ENCODE data around the gene TCF7L2. TPM values are rescaled to one million over a fixed set of nuclear protein-coding genes. Genes with fewer than 3 reads are reported as not detected.

Gene TCF7L2
- total RNA-seq, 2 donors from 2014 or later: 9.1 to 25.7 TPM

DNA sequence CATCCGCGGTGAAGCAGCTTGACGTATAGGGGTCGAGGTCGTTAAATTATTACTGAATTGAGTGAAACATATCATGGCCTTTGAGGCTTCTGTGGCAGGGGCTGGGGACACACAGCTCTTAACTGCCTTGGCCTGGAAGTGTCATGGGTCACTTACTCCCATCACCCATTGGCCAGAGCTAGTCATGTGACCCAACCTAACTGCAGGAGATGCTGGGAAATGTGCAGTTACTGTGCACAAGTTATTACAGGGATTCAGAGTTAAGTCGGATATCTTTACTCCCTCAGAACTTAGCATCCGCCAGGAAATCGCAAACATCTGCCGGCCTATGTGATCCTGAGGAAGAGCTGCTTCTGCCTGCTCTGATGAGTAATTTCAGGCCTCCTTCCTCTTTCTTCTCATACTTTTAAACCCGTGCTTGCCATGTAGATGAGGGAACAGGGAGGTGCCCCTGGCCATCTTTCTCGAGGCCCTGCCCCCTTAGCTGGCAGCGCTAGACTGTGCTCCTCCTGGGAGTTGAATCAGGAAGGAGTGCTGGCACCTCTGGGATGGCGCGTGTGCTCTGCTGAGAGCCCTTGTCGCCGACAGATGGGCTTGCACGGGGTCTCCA, 203.6 kb downstream of the TCF7L2 start:
- DNase-seq: peak in 1 of 4 donors; percentile 40
- no peaks in the 10 kb centered on the region for H3K27me3 ChIP-seq
- intact Hi-C loops (cut with DNase I): no loop called here
- peaks cover 2% of the 10 kb centered on the region for H3K4me1 ChIP-seq
- no peak overlapping the region for H3K4me3 ChIP-seq
- H3K36me3 ChIP-seq (replicated peaks in 1 of 2; ENCODE audit: insufficient read depth in 1 of 2, low read depth in 2 of 2): peaks cover 17 to 23% of the 10 kb centered on the region in 2 donors
- no peak overlapping the region for H3K27ac ChIP-seq
- no peaks in the 10 kb centered on the region for H3K9me3 ChIP-seq
- TF ChIP-seq CTCF (IDR thresholded peaks at IDR 0.05): no peak
- TF ChIP-seq POLR2A (IDR thresholded peaks at IDR 0.05): no peak
- 87 to 90% methylated on average over 17 of the region's 17 CpGs for WGBS, 2 donors
- no peak for ATAC-seq

DNA sequence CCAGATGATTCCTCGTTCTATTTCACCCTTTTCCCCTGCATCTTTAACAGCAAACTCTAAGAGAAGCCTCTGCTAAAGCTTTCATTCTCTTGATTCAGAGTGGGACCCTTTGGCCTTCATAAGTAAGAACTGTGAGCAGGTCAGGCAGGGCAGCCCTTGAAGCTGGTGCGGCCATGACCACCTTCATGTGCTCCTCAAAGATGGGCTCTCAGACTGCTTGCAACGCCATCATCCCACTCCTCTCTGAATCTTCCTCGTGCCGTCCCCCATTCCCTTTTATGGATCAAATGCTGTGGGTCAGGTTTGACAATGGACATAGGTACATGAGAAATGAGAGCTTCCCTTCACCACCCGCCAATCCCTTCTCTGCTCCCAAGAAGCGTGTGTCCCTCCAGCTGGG, 207.4 kb downstream of the TCF7L2 start:
- peaks cover 7 to 23% of the 10 kb centered on the region in 2 donors for H3K36me3 ChIP-seq (replicated peaks in 1 of 2; ENCODE audit: insufficient read depth in 1 of 2, low read depth in 2 of 2)
- intact Hi-C loops (cut with DNase I): no loop called here
- no peak for ATAC-seq
- DNase-seq: no peak
- H3K4me3 ChIP-seq: no peak overlapping the region
- no peaks in the 10 kb centered on the region for H3K9me3 ChIP-seq
- WGBS, 2 donors: 94% methylated on average over 7 of the region's 7 CpGs
- H3K27me3 ChIP-seq: no peaks in the 10 kb centered on the region
- TF ChIP-seq CTCF (IDR thresholded peaks at IDR 0.05): no peak
- TF ChIP-seq POLR2A (IDR thresholded peaks at IDR 0.05): no peak
- H3K4me1 ChIP-seq: peaks cover 7% of the 10 kb centered on the region
- H3K27ac ChIP-seq: peak overlapping the region in 1 of 4 donors; percentile 11

DNA sequence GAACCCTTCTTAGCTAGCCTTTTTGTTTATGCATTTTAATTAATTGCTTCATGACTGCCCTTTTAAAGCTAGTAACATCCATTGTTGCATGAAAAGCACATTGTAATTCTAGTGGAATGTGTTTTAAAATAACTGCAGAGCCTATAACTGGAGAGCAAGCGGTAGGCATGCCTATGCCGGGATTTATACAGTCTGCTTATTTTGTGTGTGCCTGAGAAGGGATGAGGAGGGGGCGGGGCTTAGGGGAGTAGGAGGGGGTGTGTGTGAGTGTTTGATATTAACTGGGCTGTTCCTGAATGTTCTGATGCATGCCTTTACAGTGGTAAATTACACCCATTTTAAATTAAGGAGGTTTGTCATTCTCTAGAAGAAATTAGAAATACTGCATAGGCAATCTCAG, 208.1 kb downstream of the TCF7L2 start:
- ATAC-seq (no peak), DNase-seq (peak in 1 of 4 donors; percentile 23)
- 64 to 66% methylated on average over 3 of the region's 3 CpGs for WGBS, 2 donors
- Histone ChIP-seq H3K36me3 (replicated peaks in 1 of 2; ENCODE audit: insufficient read depth in 1 of 2, low read depth in 2 of 2) (peaks cover 1 to 23% of the 10 kb centered on the region in 2 donors), H3K4me3 (no peak overlapping the region), H3K27ac (peak overlapping the region in 1 of 4 donors; percentile 11), H3K27me3 (no peaks in the 10 kb centered on the region), H3K9me3 (no peaks in the 10 kb centered on the region), H3K4me1 (peaks cover 7% of the 10 kb centered on the region)
- TF ChIP-seq POLR2A (IDR thresholded peaks at IDR 0.05): no peak
- TF ChIP-seq CTCF (IDR thresholded peaks at IDR 0.05): no peak
- intact Hi-C loops (cut with DNase I): no loop called here

DNA sequence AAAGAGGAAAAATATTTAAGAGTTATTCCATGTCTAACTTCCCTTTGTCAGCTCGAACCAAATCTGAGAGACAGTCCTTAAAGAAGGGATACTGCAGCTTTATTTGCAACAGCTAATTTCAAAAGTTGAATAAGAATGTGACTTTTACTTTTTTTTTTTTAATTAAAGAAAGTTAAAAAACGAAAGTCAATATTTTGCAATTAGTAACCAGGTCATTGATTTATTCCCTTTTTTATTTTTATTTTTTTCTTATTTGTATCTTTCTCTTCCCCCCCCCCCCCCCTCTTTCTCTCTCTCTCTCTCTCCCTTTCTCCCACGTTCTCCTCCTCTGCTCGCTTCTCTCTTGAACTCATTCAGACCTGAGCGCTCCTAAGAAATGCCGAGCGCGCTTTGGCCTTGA, 209.5 kb downstream of the TCF7L2 start:
- ATAC-seq (no peak), DNase-seq (no peak)
- Histone ChIP-seq H3K9me3 (no peaks in the 10 kb centered on the region), H3K4me1 (peaks cover 7% of the 10 kb centered on the region), H3K27ac (peak overlapping the region in 1 of 4 donors; percentile 16), H3K4me3 (no peak overlapping the region), H3K27me3 (no peaks in the 10 kb centered on the region), H3K36me3 (replicated peaks in 1 of 2; ENCODE audit: insufficient read depth in 1 of 2, low read depth in 2 of 2) (peaks cover 0 to 11% of the 10 kb centered on the region in 2 donors)
- 68 to 89% methylated on average over 8 of the region's 8 CpGs for WGBS, 2 donors
- TF ChIP-seq POLR2A (IDR thresholded peaks at IDR 0.05): no peak
- TF ChIP-seq CTCF (IDR thresholded peaks at IDR 0.05): no peak
- intact Hi-C loops (cut with DNase I): no loop called here

DNA sequence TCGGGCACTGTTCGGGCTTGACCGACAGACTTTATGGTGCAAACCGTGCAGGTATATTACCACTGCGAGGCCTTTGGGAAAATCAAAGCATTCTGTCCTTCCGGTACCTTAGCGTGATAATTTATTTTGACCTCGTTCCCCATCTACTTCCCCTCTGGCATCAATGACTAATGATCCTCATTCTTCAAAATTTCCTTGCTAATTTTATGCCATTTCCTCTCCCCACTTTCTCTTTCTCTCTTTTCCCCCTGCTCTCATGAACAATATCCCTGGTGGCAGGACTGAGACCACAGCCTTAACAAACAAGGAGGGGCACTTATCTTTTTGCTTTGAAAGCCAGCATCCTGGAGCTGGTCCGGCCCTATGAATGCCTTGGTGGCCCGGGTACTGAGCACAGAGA, 210.6 kb downstream of the TCF7L2 start:
- peaks cover under 1 to 1% of the 10 kb centered on the region in 2 donors for H3K36me3 ChIP-seq (replicated peaks in 1 of 2; ENCODE audit: insufficient read depth in 1 of 2, low read depth in 2 of 2)
- no peak for TF ChIP-seq POLR2A (IDR thresholded peaks at IDR 0.05)
- no peak for TF ChIP-seq CTCF (IDR thresholded peaks at IDR 0.05)
- peaks cover 7% of the 10 kb centered on the region for H3K4me1 ChIP-seq
- no peaks in the 10 kb centered on the region for H3K27me3 ChIP-seq
- ATAC-seq (no peak), DNase-seq (no peak)
- 89 to 94% methylated on average over 10 of the region's 10 CpGs for whole genome bisulfite sequencing, 2 donors
- no peak overlapping the region for H3K4me3 ChIP-seq
- intact Hi-C loops (cut with DNase I): no loop called here
- no peaks in the 10 kb centered on the region for H3K9me3 ChIP-seq
- no peak overlapping the region for H3K27ac ChIP-seq

Measured in body of pancreas (tissue), 4 donors.